IMR-90 (cell line): ENCODE results near the gene SERP2. TPM values are rescaled to one million over a fixed set of nuclear protein-coding genes. Genes with fewer than 3 reads are reported as not detected.
A peak's percentile ranks its signal among the peaks of the same experiment; 100 is the strongest.

Experiments
- ATAC-seq: fragments of 200-7000 bp; cut with Tn5 transposase; 2 replicates; pipeline ENCODE4 v1.9.1; 2020; ENCODE audit warnings: low read depth, mild to moderate bottlenecking, moderate library complexity
- BruUV-seq: library from RNA; stranded (reverse); fragments of 400-500 nt; replicated peaks from 2 replicates; lab custom pipeline; 2021; lab: Mats Ljungman, UMichigan
- CTCF ChIA-PET: fragments of 300-600 bp; formaldehyde crosslinking; extraction: SDS; loops from one replicate; lab custom pipeline; 2021; ENCODE audit warnings: antibody characterized with exemption; lab: Yijun Ruan, JAX
- POLR2A ChIA-PET: fragments of 300-600 bp; sonication (Branson Sonifier 250); formaldehyde crosslinking; loops from one replicate; lab custom pipeline; 2022; ENCODE audit warnings: antibody characterized with exemption; ENCODE audit not compliant: unreplicated experiment; lab: Charles Lee
- DNase-seq: peaks from one replicate; pipeline ENCODE4 v3.0.0; 2013
- H2AFZ ChIP-seq: replicated peaks from 2 replicates; pipeline ENCODE3; 2013; ENCODE audit warnings: low read length, mild to moderate bottlenecking; ENCODE audit not compliant: poor library complexity
- H2AK5ac ChIP-seq: 2 replicates; pipeline ENCODE4 v1.6.1; 2013; ENCODE audit warnings: low read depth, low read length, inconsistent platforms
- H2AK9ac ChIP-seq: replicated peaks from 2 replicates; pipeline ENCODE3; 2013; ENCODE audit warnings: mild to moderate bottlenecking, low read depth, low read length, moderate library complexity; ENCODE audit not compliant: poor library complexity
- H2BK120ac ChIP-seq: 2 replicates; pipeline ENCODE4 v1.6.1; 2013; ENCODE audit warnings: low read depth, low read length, inconsistent platforms
- H2BK15ac ChIP-seq: 3 replicates; pipeline ENCODE4 v1.6.1; 2013; ENCODE audit warnings: low read depth, low read length, inconsistent platforms
- H2BK20ac ChIP-seq: 2 replicates; pipeline ENCODE4 v1.6.1; 2013; ENCODE audit warnings: low read depth, mild to moderate bottlenecking, inconsistent platforms, low read length, moderate library complexity
- H2BK5ac ChIP-seq: 2 replicates; pipeline ENCODE4 v1.6.1; 2013; ENCODE audit warnings: mild to moderate bottlenecking, low read depth, low read length, inconsistent platforms; ENCODE audit not compliant: poor library complexity, severe bottlenecking
- H3K14ac ChIP-seq: replicated peaks from 2 replicates; pipeline ENCODE4 v1.6.1; 2013; ENCODE audit warnings: low read depth, low read length, inconsistent platforms
- H3K18ac ChIP-seq: 2 replicates; pipeline ENCODE4 v1.6.1; 2013; ENCODE audit warnings: low read depth, low read length, control low read depth
- H3K23ac ChIP-seq: 2 replicates; pipeline ENCODE4 v1.6.1; 2013; ENCODE audit warnings: low read depth, low read length, inconsistent platforms
- H3K27ac ChIP-seq: 2 replicates; pipeline ENCODE4 v1.5.1; 2013; ENCODE audit warnings: mild to moderate bottlenecking, control low read depth, low read length; ENCODE audit not compliant: insufficient read depth
- H3K27me3 ChIP-seq: 2 replicates; pipeline ENCODE4 v1.6.1; 2013; ENCODE audit warnings: low read length; ENCODE audit not compliant: control insufficient read depth, insufficient read depth
- H3K36me3 ChIP-seq: 2 replicates; pipeline ENCODE4 v1.6.1; 2013; ENCODE audit warnings: low read length, mixed read lengths; ENCODE audit not compliant: control insufficient read depth, insufficient read depth
- H3K4ac ChIP-seq: 2 replicates; pipeline ENCODE4 v1.6.1; 2013; ENCODE audit warnings: low read depth, low read length, inconsistent platforms
- H3K4me1 ChIP-seq: 2 replicates; pipeline ENCODE4 v1.6.1; 2013; ENCODE audit warnings: low read length, mixed read lengths; ENCODE audit not compliant: control insufficient read depth, insufficient read depth
- H3K4me2 ChIP-seq: 2 replicates; pipeline ENCODE4 v1.6.1; 2013; ENCODE audit warnings: low read depth, mild to moderate bottlenecking, control low read depth, low read length, moderate library complexity
- H3K4me3 ChIP-seq: 2 replicates; pipeline ENCODE4 v1.5.1; 2013; ENCODE audit warnings: low read depth, mild to moderate bottlenecking, control low read depth, low read length, moderate library complexity; ENCODE audit not compliant: insufficient read depth
- H3K56ac ChIP-seq: 2 replicates; pipeline ENCODE4 v1.6.1; 2013; ENCODE audit warnings: low read length, inconsistent platforms; ENCODE audit not compliant: insufficient read depth; ENCODE audit errors: extremely low read depth
- H3K79me1 ChIP-seq, 2 experiments: 2 replicates each; pipeline ENCODE4 v1.6.1; 2013; ENCODE audit warnings: low read length in 2 of 2, inconsistent platforms in 1 of 2, low read depth in 1 of 2
- H3K9ac ChIP-seq: 2 replicates; pipeline ENCODE4 v1.6.1; 2013; ENCODE audit warnings: low read depth, low read length, control low read depth
- H3K9me1 ChIP-seq: 2 replicates; pipeline ENCODE4 v1.6.1; 2013; ENCODE audit warnings: low read length, inconsistent platforms; ENCODE audit not compliant: insufficient read depth
- H3K9me3 ChIP-seq: 2 replicates; pipeline ENCODE4 v1.6.1; 2013; ENCODE audit warnings: low read length; ENCODE audit not compliant: control insufficient read depth, insufficient read depth
- H4K20me1 ChIP-seq: 2 replicates; pipeline ENCODE4 v1.6.1; 2013; ENCODE audit warnings: low read length, inconsistent platforms; ENCODE audit not compliant: insufficient read depth
- H4K5ac ChIP-seq: 2 replicates; pipeline ENCODE4 v1.6.1; 2013; ENCODE audit warnings: mild to moderate bottlenecking, low read depth, low read length, control low read depth
- H4K8ac ChIP-seq, 2 experiments: 2 replicates each; pipeline ENCODE4 v1.6.1; 2013; ENCODE audit warnings: low read depth in 2 of 2, low read length in 2 of 2, control low read depth in 1 of 2, inconsistent platforms in 1 of 2
- H4K91ac ChIP-seq: 2 replicates; pipeline ENCODE4 v1.6.1; 2013; ENCODE audit warnings: low read depth, low read length, inconsistent platforms; ENCODE audit not compliant: insufficient read depth
- CEBPB ChIP-seq: IDR thresholded peaks from 2 replicates; pipeline ENCODE4 v1.6.1; 2012; ENCODE audit warnings: low read depth, low read length, improper control_type of control experiment
- CHD1 ChIP-seq: IDR thresholded peaks from 2 replicates; pipeline ENCODE4 v1.6.1; 2012; ENCODE audit warnings: low read depth, low read length, improper control_type of control experiment
- FOS ChIP-seq: fragments of 150-350 bp; IDR thresholded peaks from 2 replicates; pipeline ENCODE4 v1.6.1; 2016; ENCODE audit warnings: low read depth, low read length
- MAFK ChIP-seq: IDR thresholded peaks from 2 replicates; pipeline ENCODE4 v1.6.1; 2012; ENCODE audit warnings: low read depth, low read length, improper control_type of control experiment
- MXI1 ChIP-seq: IDR thresholded peaks from 2 replicates; pipeline ENCODE4 v1.6.1; 2012; ENCODE audit warnings: low read depth, mild to moderate bottlenecking, low read length, moderate library complexity, borderline replicate concordance
- NFE2L2 ChIP-seq: fragments of 150-350 bp; IDR thresholded peaks from 2 replicates; pipeline ENCODE4 v1.6.1; 2016; ENCODE audit warnings: low read depth, mild to moderate bottlenecking, low read length
- POLR2A ChIP-seq: IDR thresholded peaks from 2 replicates; pipeline ENCODE4 v1.6.1; 2012; ENCODE audit warnings: mild to moderate bottlenecking, low read depth, low read length
- RAD21 ChIP-seq: IDR thresholded peaks from 2 replicates; pipeline ENCODE4 v1.6.1; 2012; ENCODE audit warnings: low read length, improper control_type of control experiment
- RCOR1 ChIP-seq: IDR thresholded peaks from 2 replicates; pipeline ENCODE4 v1.6.1; 2012; ENCODE audit warnings: mild to moderate bottlenecking, low read length, improper control_type of control experiment; ENCODE audit not compliant: insufficient replicate concordance
- RFX5 ChIP-seq: IDR thresholded peaks from 2 replicates; pipeline ENCODE4 v1.8.0; 2012; ENCODE audit warnings: low read depth, mild to moderate bottlenecking, low read length, moderate library complexity
- SMC3 ChIP-seq: fragments of 150-350 bp; IDR thresholded peaks from 2 replicates; pipeline ENCODE4 v1.6.1; 2016; ENCODE audit warnings: low read depth, mild to moderate bottlenecking, antibody characterized with exemption, low read length, moderate library complexity
- USF2 ChIP-seq: fragments of 150-350 bp; IDR thresholded peaks from 2 replicates; pipeline ENCODE4 v1.6.1; 2017; ENCODE audit warnings: mild to moderate bottlenecking, antibody characterized with exemption, low read length, low read depth
- WGBS, 2 experiments: methylation state at CpG; one replicate each; pipeline versions ENCODE4 v1.1.5 to v1.1.7; 2013; ENCODE audit warnings: missing lambda C conversion rate in 2 of 2; ENCODE audit not compliant: insufficient read length in 1 of 2; ENCODE audit errors: extremely low coverage in 2 of 2; 5-methylcytosine and 5-hydroxymethylcytosine counted together
- dilution Hi-C: fragments of 300-500 bp; cut with HindIII; formaldehyde crosslinking; loops from one replicate; pipeline ENCODE4 v1.14.3; 2018; ENCODE audit warnings: low sequenced_read_pairs; ENCODE audit not compliant: unreplicated experiment
- in situ Hi-C: fragments of 300-500 bp; cut with MboI; formaldehyde crosslinking; loops from 3 replicates; pipeline ENCODE4 v1.14.3; 2019; ENCODE audit warnings: low sequenced_read_pairs, inconsistent platforms, mixed read lengths
- intact Hi-C: fragments of 100-400 bp; cut with micrococcal nuclease; formaldehyde crosslinking; loops from 2 replicates; pipeline ENCODE4 v1.10.0; 2022
- polyA plus RNA-seq, 3 experiments: library from polyadenylated mRNA; depleted of rRNA; stranded (reverse); fragments of >200 nt; gene quantifications; 2 replicates each; pipeline ENCODE4 v1.2.3, GENCODE V29; 2012; ENCODE audit warnings: low replicate concordance in 1 of 3
- total RNA-seq: library from RNA; depleted of rRNA; stranded (reverse); fragments of >200 nt; gene quantifications from 2 replicates; pipeline ENCODE4 v1.2.3, GENCODE V29; 2012
- TF ChIP-seq, protein P1 (sequence below): conservative IDR thresholded peaks from 2 replicates; pipeline ENCODE4 v1.5.1; 2012; ENCODE audit warnings: mild to moderate bottlenecking, low read depth, low read length, improper control_type of control experiment
- TF ChIP-seq, protein P2 (sequence below): fragments of 150-350 bp; IDR thresholded peaks from 2 replicates; pipeline ENCODE4 v1.6.1; 2016; ENCODE audit warnings: low read depth, mild to moderate bottlenecking, low read length, moderate library complexity, borderline replicate concordance

SERP2 gene
- total and polyA plus RNA-seq, 2 of the 4 experiments (the other 2 are of a cell fraction), result 0.54 to 1.4 TPM

DNA sequence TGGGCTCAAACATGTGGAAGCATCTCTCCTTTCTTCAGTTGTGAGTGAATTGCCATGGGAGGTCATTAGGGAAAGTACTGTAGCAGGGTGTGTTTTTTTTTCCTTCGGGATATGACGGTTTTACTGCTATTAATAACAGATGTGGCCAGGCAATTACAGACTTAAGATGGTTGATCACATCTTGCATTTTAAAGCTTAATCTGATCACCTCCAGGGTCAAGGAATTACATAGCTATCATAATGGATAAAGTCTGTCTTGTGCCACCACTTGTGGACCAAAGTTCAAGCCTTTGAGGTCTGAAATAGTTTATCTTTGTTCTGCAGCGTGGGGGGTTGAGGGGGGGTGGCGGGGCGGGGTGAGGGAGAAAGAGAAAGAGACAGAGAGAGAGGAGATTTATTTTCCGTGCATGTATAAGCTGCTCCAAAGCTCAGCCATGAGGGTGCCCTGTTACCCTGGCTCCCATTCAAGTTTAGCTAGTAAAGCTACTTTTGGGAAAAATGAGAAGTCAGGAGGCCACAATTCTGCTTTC, 5.5 kb upstream of the SERP2 start:
- ChIA-PET CTCF (no interaction called here), POLR2A (interaction anchor here (0.6 kb wide), 1 partner anchor 13 kb away, joined by 4 read pairs; no protein-coding TSS in a partner anchor)
- Histone ChIP-seq H3K9me1 (peaks cover 6% of the 10 kb centered on the region), H3K4me2 (peak overlapping the region; percentile 43), H3K27me3 (no peaks in the 10 kb centered on the region), H3K9ac (no peak overlapping the region), H3K36me3 (no peaks in the 10 kb centered on the region), H2BK20ac (no peak overlapping the region), H2AK9ac (no peak overlapping the region), H4K20me1 (no peaks in the 10 kb centered on the region), H4K91ac (no peak overlapping the region), H3K56ac (no peak overlapping the region), H4K5ac (no peak overlapping the region), H2BK120ac (no peak overlapping the region), H3K4me1 (peaks cover 4% of the 10 kb centered on the region; the same call in 1 of the 2 replicates), H3K79me1 (no peaks in the 10 kb centered on the region), H2AFZ (no peak overlapping the region), H2BK15ac (no peak overlapping the region), H3K4ac (no peak overlapping the region), H3K23ac (no peak overlapping the region), H3K9me3 (no peaks in the 10 kb centered on the region), H3K4me3 (no peak overlapping the region), H3K14ac (no peak overlapping the region), H2BK5ac (no peak overlapping the region), H4K8ac (no peak overlapping the region), H2AK5ac (no peak overlapping the region), H3K18ac (no peak overlapping the region), H3K27ac (no peak overlapping the region)
- ATAC-seq (peak; percentile 17; the same call in 1 of the 2 replicates), DNase-seq (peak; percentile 71)
- WGBS, 2 experiments, result no CpG with 5 or more reads among the region's 6 CpGs
- no TSS peak for BruUV-seq
- intact Hi-C loops, result no loop called here
- dilution Hi-C loops, result no loop called here
- TF ChIP-seq MAFK, result no peak
- no peak for TF ChIP-seq SMC3
- TF ChIP-seq, protein P1, sequence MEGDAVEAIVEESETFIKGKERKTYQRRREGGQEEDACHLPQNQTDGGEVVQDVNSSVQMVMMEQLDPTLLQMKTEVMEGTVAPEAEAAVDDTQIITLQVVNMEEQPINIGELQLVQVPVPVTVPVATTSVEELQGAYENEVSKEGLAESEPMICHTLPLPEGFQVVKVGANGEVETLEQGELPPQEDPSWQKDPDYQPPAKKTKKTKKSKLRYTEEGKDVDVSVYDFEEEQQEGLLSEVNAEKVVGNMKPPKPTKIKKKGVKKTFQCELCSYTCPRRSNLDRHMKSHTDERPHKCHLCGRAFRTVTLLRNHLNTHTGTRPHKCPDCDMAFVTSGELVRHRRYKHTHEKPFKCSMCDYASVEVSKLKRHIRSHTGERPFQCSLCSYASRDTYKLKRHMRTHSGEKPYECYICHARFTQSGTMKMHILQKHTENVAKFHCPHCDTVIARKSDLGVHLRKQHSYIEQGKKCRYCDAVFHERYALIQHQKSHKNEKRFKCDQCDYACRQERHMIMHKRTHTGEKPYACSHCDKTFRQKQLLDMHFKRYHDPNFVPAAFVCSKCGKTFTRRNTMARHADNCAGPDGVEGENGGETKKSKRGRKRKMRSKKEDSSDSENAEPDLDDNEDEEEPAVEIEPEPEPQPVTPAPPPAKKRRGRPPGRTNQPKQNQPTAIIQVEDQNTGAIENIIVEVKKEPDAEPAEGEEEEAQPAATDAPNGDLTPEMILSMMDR, result no peak
- no peak for TF ChIP-seq RAD21
- TF ChIP-seq MXI1, result no peak
- TF ChIP-seq RCOR1, result no peak
- TF ChIP-seq NFE2L2, result no peak
- no peak for TF ChIP-seq USF2
- TF ChIP-seq RFX5, result no peak
- TF ChIP-seq CEBPB, result no peak
- TF ChIP-seq POLR2A, result no peak
- TF ChIP-seq, protein P2, sequence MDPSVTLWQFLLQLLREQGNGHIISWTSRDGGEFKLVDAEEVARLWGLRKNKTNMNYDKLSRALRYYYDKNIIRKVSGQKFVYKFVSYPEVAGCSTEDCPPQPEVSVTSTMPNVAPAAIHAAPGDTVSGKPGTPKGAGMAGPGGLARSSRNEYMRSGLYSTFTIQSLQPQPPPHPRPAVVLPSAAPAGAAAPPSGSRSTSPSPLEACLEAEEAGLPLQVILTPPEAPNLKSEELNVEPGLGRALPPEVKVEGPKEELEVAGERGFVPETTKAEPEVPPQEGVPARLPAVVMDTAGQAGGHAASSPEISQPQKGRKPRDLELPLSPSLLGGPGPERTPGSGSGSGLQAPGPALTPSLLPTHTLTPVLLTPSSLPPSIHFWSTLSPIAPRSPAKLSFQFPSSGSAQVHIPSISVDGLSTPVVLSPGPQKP, result no peak
- no peak for TF ChIP-seq FOS
- TF ChIP-seq CHD1, result no peak
- in situ Hi-C loops, result no loop called here
